Melanocyte of skin (primary cell): Measurements from ENCODE around the gene ELOA2. TPM values are rescaled to one million over a fixed set of nuclear protein-coding genes. Genes with fewer than 3 reads are reported as not detected.

Source experiments
- total RNA-seq, 2 donors: library from RNA; depleted of rRNA; stranded (reverse); fragments of >200 nt; gene quantifications; 2 replicates each; pipeline ENCODE4 v1.2.3, GENCODE V29; 2012

ELOA2 gene, protein sequence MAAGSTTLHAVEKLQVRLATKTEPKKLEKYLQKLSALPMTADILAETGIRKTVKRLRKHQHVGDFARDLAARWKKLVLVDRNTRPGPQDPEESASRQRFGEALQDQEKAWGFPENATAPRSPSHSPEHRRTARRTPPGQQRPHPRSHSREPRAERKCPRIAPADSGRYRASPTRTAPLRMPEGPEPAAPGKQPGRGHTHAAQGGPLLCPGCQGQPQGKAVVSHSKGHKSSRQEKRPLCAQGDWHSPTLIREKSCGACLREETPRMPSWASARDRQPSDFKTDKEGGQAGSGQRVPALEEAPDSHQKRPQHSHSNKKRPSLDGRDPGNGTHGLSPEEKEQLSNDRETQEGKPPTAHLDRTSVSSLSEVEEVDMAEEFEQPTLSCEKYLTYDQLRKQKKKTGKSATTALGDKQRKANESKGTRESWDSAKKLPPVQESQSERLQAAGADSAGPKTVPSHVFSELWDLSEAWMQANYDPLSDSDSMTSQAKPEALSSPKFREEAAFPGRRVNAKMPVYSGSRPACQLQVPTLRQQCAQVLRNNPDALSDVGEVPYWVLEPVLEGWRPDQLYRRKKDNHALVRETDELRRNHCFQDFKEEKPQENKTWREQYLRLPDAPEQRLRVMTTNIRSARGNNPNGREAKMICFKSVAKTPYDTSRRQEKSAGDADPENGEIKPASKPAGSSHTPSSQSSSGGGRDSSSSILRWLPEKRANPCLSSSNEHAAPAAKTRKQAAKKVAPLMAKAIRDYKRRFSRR
- total RNA-seq, result not detected

DNA sequence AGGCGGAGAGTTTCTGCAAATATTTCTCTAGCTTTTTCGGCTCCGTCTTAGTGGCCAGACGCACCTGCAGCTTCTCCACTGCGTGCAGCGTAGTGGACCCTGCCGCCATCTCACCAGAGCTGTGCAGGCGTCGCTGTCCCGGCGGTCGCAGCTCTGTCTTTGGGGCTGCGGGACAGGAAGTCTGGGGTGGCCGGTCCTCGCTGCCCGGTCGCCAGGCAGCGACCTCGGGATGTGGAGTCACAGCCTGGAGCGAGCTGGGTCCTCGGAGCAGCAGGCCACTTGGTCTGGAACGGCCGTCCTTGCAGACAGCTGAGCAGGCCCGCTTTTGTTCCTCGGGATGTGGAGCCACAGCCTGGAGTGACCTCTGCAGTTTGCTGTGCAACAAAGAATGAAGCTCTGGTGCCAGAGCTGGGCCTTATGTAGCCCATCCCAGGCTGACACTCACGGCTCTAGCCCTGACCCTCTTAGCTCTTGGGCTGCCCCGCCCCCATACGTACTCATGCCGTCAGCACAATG, at the start of gene ELOA2:
ELOA2 (minus strand) TSS at position 466 of the 516 bp plus-strand sequence; CDS start at position 109, 357 bp downstream.

Other genes with a start within 250 kb of the ELOA2 start
- gene PIAS2, start 118.1 kb downstream of the ELOA2 start, total RNA-seq, result 10 to 100 TPM; 21.0 to 25.6 TPM
- gene KATNAL2, start 118.0 kb downstream of the ELOA2 start, total RNA-seq, result 1 to 10 TPM; 2.1 to 2.7 TPM
- gene HDHD2, start 114.9 kb upstream of the ELOA2 start, total RNA-seq, result 10 to 100 TPM; 19.3 to 25.5 TPM
- gene IER3IP1, start 140.7 kb upstream of the ELOA2 start, total RNA-seq, result 10 to 100 TPM; 23.7 to 30.0 TPM
- not detected for gene SKOR2, start 216.0 kb upstream of the ELOA2 start, total RNA-seq